ENCODE measurements around the gene GDPD5. TPM values are rescaled to one million over a fixed set of nuclear protein-coding genes. Genes with fewer than 3 reads are reported as not detected.
A peak's percentile ranks its signal among the peaks of the same experiment; 100 is the strongest.

The GDPD5 gene
- total RNA-seq, 6 donors from 2014 or later: 5.7 to 34.6 (median 14.0) TPM

DNA sequence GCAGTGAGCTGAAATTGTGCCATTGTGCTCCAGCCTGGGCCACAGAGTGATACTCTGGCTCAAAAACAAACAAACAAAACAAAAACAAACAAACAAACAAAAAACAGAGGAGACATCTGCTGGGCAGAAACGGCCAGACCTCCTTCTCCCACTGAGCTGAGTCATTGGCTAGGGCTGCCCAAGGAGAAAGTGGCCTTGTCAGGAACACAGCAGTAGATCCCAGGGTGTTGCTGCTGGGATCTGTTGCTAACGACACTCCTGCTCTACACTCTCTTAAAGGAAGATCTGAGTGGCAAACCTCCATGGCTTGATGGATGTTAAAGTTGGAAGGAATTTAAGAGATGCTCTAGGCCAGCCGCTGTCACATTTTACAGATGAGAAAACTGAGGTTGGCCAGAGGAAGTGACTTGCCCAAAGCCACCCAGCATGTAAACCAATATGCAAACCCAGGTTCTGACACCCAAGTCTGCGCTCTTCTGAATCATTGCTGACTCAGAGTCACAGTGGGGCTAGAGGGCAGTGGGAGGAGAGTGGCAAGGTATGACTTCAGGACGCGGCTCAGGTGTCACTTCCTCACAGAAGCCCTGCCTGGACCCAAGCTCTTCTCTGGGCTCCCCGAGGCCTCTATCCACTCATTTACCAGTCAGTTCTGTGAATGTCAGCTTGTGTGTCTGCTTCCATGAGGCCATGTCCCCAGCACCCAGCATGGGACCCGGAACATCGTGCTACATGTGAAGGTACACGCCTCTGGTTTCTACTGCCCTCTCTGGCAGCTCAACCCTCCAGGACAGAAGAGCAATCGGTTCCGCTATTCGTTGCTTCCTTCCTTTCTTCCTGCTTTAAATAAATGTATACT lies 11.3 kb upstream of the GDPD5 start:
- no peak overlapping the region for H3K27ac ChIP-seq
- DNase-seq: no peak
- H3K4me1 ChIP-seq: peaks cover 8 to 24% (median 8%) of the 10 kb centered on the region in 4 donors
- H3K27me3 ChIP-seq: no peaks in the 10 kb centered on the region
- 65 to 71% methylated on average over 10 to 13 of the region's 13 CpGs for WGBS, 2 donors
- TF ChIP-seq, protein P1, sequence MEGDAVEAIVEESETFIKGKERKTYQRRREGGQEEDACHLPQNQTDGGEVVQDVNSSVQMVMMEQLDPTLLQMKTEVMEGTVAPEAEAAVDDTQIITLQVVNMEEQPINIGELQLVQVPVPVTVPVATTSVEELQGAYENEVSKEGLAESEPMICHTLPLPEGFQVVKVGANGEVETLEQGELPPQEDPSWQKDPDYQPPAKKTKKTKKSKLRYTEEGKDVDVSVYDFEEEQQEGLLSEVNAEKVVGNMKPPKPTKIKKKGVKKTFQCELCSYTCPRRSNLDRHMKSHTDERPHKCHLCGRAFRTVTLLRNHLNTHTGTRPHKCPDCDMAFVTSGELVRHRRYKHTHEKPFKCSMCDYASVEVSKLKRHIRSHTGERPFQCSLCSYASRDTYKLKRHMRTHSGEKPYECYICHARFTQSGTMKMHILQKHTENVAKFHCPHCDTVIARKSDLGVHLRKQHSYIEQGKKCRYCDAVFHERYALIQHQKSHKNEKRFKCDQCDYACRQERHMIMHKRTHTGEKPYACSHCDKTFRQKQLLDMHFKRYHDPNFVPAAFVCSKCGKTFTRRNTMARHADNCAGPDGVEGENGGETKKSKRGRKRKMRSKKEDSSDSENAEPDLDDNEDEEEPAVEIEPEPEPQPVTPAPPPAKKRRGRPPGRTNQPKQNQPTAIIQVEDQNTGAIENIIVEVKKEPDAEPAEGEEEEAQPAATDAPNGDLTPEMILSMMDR (IDR thresholded peaks at IDR 0.05): no peak
- no peak for TF ChIP-seq EP300 (IDR thresholded peaks at IDR 0.05)
- TF ChIP-seq POLR2AphosphoS5 (IDR thresholded peaks at IDR 0.05): no peak
- no peak for TF ChIP-seq POLR2A (IDR thresholded peaks at IDR 0.05)
- no peaks in the 10 kb centered on the region for H3K36me3 ChIP-seq
- no peaks in the 10 kb centered on the region for H3K9me3 ChIP-seq
- ATAC-seq (ENCODE audit: low FRiP score in 2 of 2): peak in 1 of 2 donors; percentile 27
- H3K4me3 ChIP-seq: no peak overlapping the region

DNA sequence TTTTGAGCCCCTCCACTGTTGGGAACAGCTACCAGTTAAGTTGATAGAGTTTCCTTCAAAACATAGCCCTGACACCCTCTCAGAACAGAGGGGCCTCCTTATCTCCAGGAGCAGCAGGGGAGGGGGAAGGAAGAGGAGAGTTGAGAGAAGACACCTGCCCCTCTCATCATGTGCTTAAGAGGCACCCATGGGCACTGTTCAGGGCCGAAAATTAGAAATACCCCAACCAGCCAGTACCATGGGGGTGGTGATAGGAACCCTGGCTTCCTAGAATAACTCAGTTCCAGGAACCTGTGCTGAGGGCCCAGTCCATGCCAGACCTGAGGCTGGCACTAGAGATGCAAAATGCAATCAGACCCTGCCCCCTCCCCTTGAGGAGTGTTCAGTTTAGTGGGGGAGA lies 9.3 kb upstream of the GDPD5 start:
- Histone ChIP-seq H3K27me3 (no peaks in the 10 kb centered on the region), H3K4me1 (peaks cover 8 to 28% (median 9%) of the 10 kb centered on the region in 4 donors), H3K4me3 (no peak overlapping the region), H3K36me3 (no peaks in the 10 kb centered on the region), H3K27ac (no peak overlapping the region), H3K9me3 (no peaks in the 10 kb centered on the region)
- WGBS, 2 donors: 67% methylated on average over 1 of the region's 1 CpG; no CpG with 5 or more reads in 1 of the 2 donors
- TF ChIP-seq POLR2AphosphoS5 (IDR thresholded peaks at IDR 0.05) (no peak), EP300 (IDR thresholded peaks at IDR 0.05) (no peak), POLR2A (IDR thresholded peaks at IDR 0.05) (no peak)
- TF ChIP-seq, protein P1 (IDR thresholded peaks at IDR 0.05): no peak
- no peak for DNase-seq
- no peak for ATAC-seq (ENCODE audit: low FRiP score in 2 of 2)

DNA sequence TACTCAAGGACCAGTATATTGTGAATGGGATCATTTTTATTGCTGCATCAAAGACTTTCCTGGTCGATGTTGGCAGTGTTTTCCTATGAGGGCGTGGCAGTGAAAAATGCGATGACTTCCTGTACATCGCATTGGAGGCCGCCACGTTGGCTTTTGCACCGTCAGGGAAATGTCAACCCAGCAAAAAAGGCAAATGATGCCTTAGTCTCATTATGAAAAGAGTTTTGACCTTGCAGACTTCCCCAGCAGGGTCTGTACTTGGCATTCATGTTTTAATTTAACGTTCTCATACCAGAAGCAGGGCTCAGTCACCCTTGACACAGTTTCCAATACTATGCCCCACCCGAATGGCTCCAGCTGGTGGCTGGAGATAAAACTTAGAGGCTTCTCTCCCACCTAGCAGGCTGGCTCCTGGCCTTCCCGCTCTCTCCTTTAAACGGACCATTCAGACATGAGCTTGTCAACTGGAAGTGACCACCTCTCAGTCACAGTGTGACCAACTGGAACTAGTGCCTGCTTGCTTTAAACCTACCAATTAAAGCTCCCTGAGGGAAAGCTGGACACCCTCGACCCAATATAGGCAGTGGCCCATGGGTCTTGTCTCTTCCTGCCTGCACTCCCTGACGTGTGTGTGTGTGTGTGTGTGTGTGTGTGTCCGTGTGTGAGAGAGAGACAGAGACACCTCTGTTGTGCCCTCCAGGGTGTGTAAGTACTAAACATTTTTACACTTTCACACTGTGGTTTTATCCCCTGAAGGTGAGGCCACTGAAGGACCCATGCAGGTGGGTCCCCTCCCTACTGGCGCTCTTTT lies 8.7 kb upstream of the GDPD5 start:
- WGBS, 2 donors: 39 to 40% methylated on average over 14 to 15 of the region's 15 CpGs
- H3K4me1 ChIP-seq: peaks cover 8 to 28% (median 9%) of the 10 kb centered on the region in 4 donors
- no peaks in the 10 kb centered on the region for H3K9me3 ChIP-seq
- ATAC-seq (ENCODE audit: low FRiP score in 2 of 2) (no peak), DNase-seq (no peak)
- no peak overlapping the region for H3K4me3 ChIP-seq
- TF ChIP-seq EP300 (IDR thresholded peaks at IDR 0.05) (no peak), POLR2A (IDR thresholded peaks at IDR 0.05) (no peak), POLR2AphosphoS5 (IDR thresholded peaks at IDR 0.05) (no peak)
- TF ChIP-seq, protein P1 (IDR thresholded peaks at IDR 0.05): no peak
- no peak overlapping the region for H3K27ac ChIP-seq
- no peaks in the 10 kb centered on the region for H3K36me3 ChIP-seq
- no peaks in the 10 kb centered on the region for H3K27me3 ChIP-seq

DNA sequence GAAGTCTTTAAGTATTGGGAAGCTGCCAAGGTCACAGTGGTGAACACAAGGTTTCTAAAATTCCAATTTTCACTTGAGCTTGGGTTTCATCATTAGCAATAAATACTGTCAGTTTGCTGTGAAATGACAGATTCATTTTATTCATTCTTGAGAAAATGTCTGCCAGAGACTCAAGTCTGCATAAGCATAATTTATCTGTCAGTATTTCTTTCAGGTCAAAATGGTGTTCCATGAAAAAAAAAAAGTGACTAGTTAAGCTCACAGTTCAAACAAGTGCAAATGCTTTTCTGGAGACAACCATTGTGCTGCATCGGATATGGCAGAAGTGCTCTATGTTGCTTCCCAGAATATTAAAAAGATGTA lies 8.1 kb upstream of the GDPD5 start:
- WGBS, 2 donors: 64 to 72% methylated on average over 1 of the region's 1 CpG
- no peaks in the 10 kb centered on the region for H3K36me3 ChIP-seq
- H3K9me3 ChIP-seq: no peaks in the 10 kb centered on the region
- no peak overlapping the region for H3K27ac ChIP-seq
- no peak overlapping the region for H3K4me3 ChIP-seq
- ATAC-seq (ENCODE audit: low FRiP score in 2 of 2): no peak
- DNase-seq: no peak
- no peaks in the 10 kb centered on the region for H3K27me3 ChIP-seq
- H3K4me1 ChIP-seq: peaks cover 8 to 28% (median 9%) of the 10 kb centered on the region in 4 donors
- TF ChIP-seq POLR2A (IDR thresholded peaks at IDR 0.05): no peak
- TF ChIP-seq, protein P1 (IDR thresholded peaks at IDR 0.05): no peak
- no peak for TF ChIP-seq EP300 (IDR thresholded peaks at IDR 0.05)
- TF ChIP-seq POLR2AphosphoS5 (IDR thresholded peaks at IDR 0.05): no peak
